GM23338 (cell line): ENCODE measurements around the gene PNLIP. TPM values are rescaled to one million over a fixed set of nuclear protein-coding genes. Genes with fewer than 3 reads are reported as not detected.

Source experiments
- ATAC-seq: fragments of 200-7000 bp; cut with Tn5 transposase; 3 replicates; pipeline ENCODE4 v1.9.1; 2020
- DNase-seq: peaks from one replicate; pipeline ENCODE4 v3.0.0-alpha.2; 2015; ENCODE audit warnings: low spot score
- H2AFZ ChIP-seq: fragments of 200-600 bp; sonication (generic); 2 replicates; pipeline ENCODE4 v1.8.0; 2016; ENCODE audit warnings: antibody characterized with exemption, mild to moderate bottlenecking, moderate library complexity
- H3F3A ChIP-seq: fragments of 200-600 bp; sonication (generic); replicated peaks from 2 replicates; pipeline ENCODE4 v1.8.0; 2017; ENCODE audit warnings: antibody characterized with exemption, mixed run types, low read depth
- H3K27ac ChIP-seq: fragments of 200-600 bp; sonication (generic); 2 replicates; pipeline ENCODE4 v1.6.1; 2016; ENCODE audit warnings: low read depth
- H3K27me3 ChIP-seq: fragments of 200-600 bp; sonication (generic); 2 replicates; pipeline ENCODE4 v1.8.0; 2016; ENCODE audit warnings: mild to moderate bottlenecking, mixed run types, moderate library complexity; ENCODE audit not compliant: insufficient read depth
- H3K36me3 ChIP-seq: fragments of 200-600 bp; sonication (generic); 2 replicates; pipeline ENCODE4 v1.8.0; 2016; ENCODE audit warnings: mild to moderate bottlenecking; ENCODE audit not compliant: insufficient read depth
- H3K4me1 ChIP-seq: fragments of 200-600 bp; sonication (generic); 2 replicates; pipeline ENCODE4 v1.8.0; 2016; ENCODE audit warnings: mild to moderate bottlenecking, moderate library complexity; ENCODE audit not compliant: insufficient read depth
- H3K4me2 ChIP-seq: fragments of 200-600 bp; sonication (generic); 2 replicates; pipeline ENCODE4 v1.7.1; 2017; ENCODE audit warnings: mixed run types
- H3K4me3 ChIP-seq: fragments of 200-600 bp; sonication (generic); 2 replicates; pipeline ENCODE4 v1.6.1; 2016; ENCODE audit warnings: mixed run types
- H3K79me2 ChIP-seq: fragments of 200-600 bp; sonication (generic); replicated peaks from 2 replicates; pipeline ENCODE4 v1.8.0; 2017; ENCODE audit warnings: mild to moderate bottlenecking; ENCODE audit not compliant: insufficient read depth
- H3K9me2 ChIP-seq: fragments of 200-600 bp; sonication (generic); 2 replicates; pipeline ENCODE4 v1.8.0; 2017; ENCODE audit not compliant: insufficient read depth
- H4K20me1 ChIP-seq: fragments of 200-600 bp; sonication (generic); replicated peaks from 2 replicates; pipeline ENCODE4 v1.8.0; 2017; ENCODE audit warnings: mild to moderate bottlenecking; ENCODE audit not compliant: insufficient read depth
- H3K27ac Mint-ChIP-seq: 2 replicates; pipeline ENCODE4 v1.8.0; 2020; ENCODE audit warnings: inconsistent platforms, mild to moderate bottlenecking, moderate library complexity, mixed read lengths
- H3K27me3 Mint-ChIP-seq: 3 replicates; pipeline ENCODE4 v1.8.0; 2022; ENCODE audit warnings: low read depth, mild to moderate bottlenecking, moderate library complexity, mixed read lengths, inconsistent platforms; ENCODE audit not compliant: insufficient read depth, poor library complexity
- H3K36me3 Mint-ChIP-seq: 3 replicates; pipeline ENCODE4 v1.8.0; 2021; ENCODE audit warnings: low read depth, mild to moderate bottlenecking, inconsistent platforms, moderate library complexity, mixed read lengths
- H3K4me1 Mint-ChIP-seq: 3 replicates; pipeline ENCODE4 v1.8.0; 2020; ENCODE audit warnings: mild to moderate bottlenecking, inconsistent platforms, mixed read lengths
- H3K4me3 Mint-ChIP-seq: 3 replicates; pipeline ENCODE4 v1.8.0; 2021; ENCODE audit warnings: moderate library complexity, mild to moderate bottlenecking, inconsistent platforms, mixed read lengths
- H3K9me3 Mint-ChIP-seq: 3 replicates; pipeline ENCODE4 v1.8.0; 2020; ENCODE audit warnings: moderate library complexity, mild to moderate bottlenecking, inconsistent platforms, mixed read lengths
- CREB1 ChIP-seq: fragments of 250-450 bp; sonication (Bioruptor Pico); IDR thresholded peaks from 2 replicates; pipeline ENCODE4 v1.5.0; 2020; ENCODE audit warnings: low read depth, mild to moderate bottlenecking, moderate library complexity
- POLR2AphosphoS5 ChIP-seq: IDR thresholded peaks from 2 replicates; pipeline ENCODE4 v1.6.1; 2016; ENCODE audit warnings: antibody characterized with exemption, low read depth
- STAT1 ChIP-seq: IDR thresholded peaks from one replicate; pipeline ENCODE4 v1.6.1; 2016; ENCODE audit warnings: antibody characterized with exemption; ENCODE audit not compliant: unreplicated experiment
- ZNF331 ChIP-seq: fragments of 250-450 bp; sonication (Bioruptor Pico); IDR thresholded peaks from 2 replicates; pipeline ENCODE4 v1.5.0; 2020; ENCODE audit warnings: low read depth, mild to moderate bottlenecking, moderate library complexity
- polyA plus RNA-seq: library from polyadenylated mRNA; unstranded; fragments of >200 nt; fragmentation: Nextera tagmentation; extraction: Ambion mirVana; gene quantifications from 2 replicates; pipeline ENCODE4 v1.2.1, GENCODE V29; 2016
- total RNA-seq: library from RNA; depleted of rRNA; stranded (reverse); fragments of >200 nt; shearing (Covaris generic); gene quantifications from 2 replicates; pipeline ENCODE4 v1.2.3, GENCODE V29; 2014
- TF ChIP-seq, protein P1 (sequence below), 2 experiments: fragments of 200-600 bp in 1 of 2; sonication (generic) in 1 of 2; conservative IDR thresholded peaks; 2 replicates each; pipeline versions ENCODE4 v1.5.1 to v1.6.1; 2016 to 2017; ENCODE audit warnings: antibody characterized with exemption in 2 of 2, low read depth in 2 of 2, mild to moderate bottlenecking in 2 of 2, moderate library complexity in 1 of 2
- TF ChIP-seq, protein P2 (sequence below): IDR thresholded peaks from 2 replicates; pipeline ENCODE4 v1.6.1; 2016; ENCODE audit warnings: antibody characterized with exemption
- TF ChIP-seq, protein P3 (sequence below): fragments of 250-450 bp; sonication (Bioruptor Pico); IDR thresholded peaks from 2 replicates; pipeline ENCODE4 v1.5.0; 2020; ENCODE audit warnings: mild to moderate bottlenecking, moderate library complexity

The PNLIP gene
- total and polyA plus RNA-seq, 2 experiments from 2014 or later = not detected

DNA sequence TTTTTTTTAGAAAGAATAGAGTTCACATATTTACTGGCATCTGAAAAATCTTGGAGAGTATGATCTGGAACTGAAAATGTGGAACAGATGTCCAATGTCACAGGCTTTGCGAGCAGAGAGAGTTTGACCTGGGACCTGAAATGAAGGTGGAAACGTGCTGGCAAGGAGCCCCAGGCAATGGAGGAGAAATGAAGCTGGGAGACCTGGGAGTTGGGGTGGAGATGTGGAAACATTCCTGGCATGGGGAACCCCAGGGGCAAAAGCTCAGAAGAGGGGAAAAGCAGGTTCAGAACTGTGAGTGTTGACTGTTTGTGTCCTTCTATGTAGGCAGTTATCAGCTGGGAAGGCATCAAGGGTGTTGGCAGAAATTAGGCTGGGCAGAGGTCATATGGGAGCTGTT, 67.7 kb downstream of the PNLIP start:
- TF ChIP-seq STAT1 (no peak), ZNF331 (no peak), POLR2AphosphoS5 (no peak), CREB1 (CRISPR knock-in tag) (no peak)
- TF ChIP-seq, protein P1, sequence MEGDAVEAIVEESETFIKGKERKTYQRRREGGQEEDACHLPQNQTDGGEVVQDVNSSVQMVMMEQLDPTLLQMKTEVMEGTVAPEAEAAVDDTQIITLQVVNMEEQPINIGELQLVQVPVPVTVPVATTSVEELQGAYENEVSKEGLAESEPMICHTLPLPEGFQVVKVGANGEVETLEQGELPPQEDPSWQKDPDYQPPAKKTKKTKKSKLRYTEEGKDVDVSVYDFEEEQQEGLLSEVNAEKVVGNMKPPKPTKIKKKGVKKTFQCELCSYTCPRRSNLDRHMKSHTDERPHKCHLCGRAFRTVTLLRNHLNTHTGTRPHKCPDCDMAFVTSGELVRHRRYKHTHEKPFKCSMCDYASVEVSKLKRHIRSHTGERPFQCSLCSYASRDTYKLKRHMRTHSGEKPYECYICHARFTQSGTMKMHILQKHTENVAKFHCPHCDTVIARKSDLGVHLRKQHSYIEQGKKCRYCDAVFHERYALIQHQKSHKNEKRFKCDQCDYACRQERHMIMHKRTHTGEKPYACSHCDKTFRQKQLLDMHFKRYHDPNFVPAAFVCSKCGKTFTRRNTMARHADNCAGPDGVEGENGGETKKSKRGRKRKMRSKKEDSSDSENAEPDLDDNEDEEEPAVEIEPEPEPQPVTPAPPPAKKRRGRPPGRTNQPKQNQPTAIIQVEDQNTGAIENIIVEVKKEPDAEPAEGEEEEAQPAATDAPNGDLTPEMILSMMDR (conservative IDR thresholded peaks at IDR 0.05; ENCODE audit: low read depth in 2 of 2) = no peak
- TF ChIP-seq, protein P2, sequence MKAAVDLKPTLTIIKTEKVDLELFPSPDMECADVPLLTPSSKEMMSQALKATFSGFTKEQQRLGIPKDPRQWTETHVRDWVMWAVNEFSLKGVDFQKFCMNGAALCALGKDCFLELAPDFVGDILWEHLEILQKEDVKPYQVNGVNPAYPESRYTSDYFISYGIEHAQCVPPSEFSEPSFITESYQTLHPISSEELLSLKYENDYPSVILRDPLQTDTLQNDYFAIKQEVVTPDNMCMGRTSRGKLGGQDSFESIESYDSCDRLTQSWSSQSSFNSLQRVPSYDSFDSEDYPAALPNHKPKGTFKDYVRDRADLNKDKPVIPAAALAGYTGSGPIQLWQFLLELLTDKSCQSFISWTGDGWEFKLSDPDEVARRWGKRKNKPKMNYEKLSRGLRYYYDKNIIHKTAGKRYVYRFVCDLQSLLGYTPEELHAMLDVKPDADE = no peak
- TF ChIP-seq, protein P3, sequence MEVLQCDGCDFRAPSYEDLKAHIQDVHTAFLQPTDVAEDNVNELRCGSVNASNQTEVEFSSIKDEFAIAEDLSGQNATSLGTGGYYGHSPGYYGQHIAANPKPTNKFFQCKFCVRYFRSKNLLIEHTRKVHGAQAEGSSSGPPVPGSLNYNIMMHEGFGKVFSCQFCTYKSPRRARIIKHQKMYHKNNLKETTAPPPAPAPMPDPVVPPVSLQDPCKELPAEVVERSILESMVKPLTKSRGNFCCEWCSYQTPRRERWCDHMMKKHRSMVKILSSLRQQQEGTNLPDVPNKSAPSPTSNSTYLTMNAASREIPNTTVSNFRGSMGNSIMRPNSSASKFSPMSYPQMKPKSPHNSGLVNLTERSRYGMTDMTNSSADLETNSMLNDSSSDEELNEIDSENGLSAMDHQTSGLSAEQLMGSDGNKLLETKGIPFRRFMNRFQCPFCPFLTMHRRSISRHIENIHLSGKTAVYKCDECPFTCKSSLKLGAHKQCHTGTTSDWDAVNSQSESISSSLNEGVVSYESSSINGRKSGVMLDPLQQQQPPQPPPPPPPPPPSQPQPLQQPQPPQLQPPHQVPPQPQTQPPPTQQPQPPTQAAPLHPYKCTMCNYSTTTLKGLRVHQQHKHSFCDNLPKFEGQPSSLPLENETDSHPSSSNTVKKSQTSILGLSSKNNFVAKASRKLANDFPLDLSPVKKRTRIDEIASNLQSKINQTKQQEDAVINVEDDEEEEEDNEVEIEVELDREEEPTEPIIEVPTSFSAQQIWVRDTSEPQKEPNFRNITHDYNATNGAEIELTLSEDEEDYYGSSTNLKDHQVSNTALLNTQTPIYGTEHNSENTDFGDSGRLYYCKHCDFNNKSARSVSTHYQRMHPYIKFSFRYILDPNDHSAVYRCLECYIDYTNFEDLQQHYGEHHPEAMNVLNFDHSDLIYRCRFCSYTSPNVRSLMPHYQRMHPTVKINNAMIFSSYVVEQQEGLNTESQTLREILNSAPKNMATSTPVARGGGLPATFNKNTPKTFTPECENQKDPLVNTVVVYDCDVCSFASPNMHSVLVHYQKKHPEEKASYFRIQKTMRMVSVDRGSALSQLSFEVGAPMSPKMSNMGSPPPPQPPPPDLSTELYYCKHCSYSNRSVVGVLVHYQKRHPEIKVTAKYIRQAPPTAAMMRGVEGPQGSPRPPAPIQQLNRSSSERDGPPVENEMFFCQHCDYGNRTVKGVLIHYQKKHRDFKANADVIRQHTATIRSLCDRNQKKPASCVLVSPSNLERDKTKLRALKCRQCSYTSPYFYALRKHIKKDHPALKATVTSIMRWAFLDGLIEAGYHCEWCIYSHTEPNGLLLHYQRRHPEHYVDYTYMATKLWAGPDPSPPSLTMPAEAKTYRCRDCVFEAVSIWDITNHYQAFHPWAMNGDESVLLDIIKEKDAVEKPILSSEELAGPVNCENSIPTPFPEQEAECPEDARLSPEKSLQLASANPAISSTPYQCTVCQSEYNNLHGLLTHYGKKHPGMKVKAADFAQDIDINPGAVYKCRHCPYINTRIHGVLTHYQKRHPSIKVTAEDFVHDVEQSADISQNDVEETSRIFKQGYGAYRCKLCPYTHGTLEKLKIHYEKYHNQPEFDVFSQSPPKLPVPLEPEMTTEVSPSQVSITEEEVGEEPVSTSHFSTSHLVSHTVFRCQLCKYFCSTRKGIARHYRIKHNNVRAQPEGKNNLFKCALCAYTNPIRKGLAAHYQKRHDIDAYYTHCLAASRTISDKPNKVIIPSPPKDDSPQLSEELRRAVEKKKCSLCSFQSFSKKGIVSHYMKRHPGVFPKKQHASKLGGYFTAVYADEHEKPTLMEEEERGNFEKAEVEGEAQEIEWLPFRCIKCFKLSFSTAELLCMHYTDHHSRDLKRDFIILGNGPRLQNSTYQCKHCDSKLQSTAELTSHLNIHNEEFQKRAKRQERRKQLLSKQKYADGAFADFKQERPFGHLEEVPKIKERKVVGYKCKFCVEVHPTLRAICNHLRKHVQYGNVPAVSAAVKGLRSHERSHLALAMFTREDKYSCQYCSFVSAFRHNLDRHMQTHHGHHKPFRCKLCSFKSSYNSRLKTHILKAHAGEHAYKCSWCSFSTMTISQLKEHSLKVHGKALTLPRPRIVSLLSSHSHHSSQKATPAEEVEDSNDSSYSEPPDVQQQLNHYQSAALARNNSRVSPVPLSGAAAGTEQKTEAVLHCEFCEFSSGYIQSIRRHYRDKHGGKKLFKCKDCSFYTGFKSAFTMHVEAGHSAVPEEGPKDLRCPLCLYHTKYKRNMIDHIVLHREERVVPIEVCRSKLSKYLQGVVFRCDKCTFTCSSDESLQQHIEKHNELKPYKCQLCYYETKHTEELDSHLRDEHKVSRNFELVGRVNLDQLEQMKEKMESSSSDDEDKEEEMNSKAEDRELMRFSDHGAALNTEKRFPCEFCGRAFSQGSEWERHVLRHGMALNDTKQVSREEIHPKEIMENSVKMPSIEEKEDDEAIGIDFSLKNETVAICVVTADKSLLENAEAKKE (CRISPR knock-in tag) = no peak
- H3K4me1 Mint-ChIP-seq = peaks cover 9% of the 10 kb centered on the region; the same call in 2 of the 3 replicates
- Histone ChIP-seq H3K36me3 (0 out of 2 replicates have a peak, but pooled peaks cover 3% of the 10 kb centered on the region), H3K79me2 (no peaks in the 10 kb centered on the region), H2AFZ (no peak overlapping the region), H3K4me1 (no peaks in the 10 kb centered on the region), H3F3A (no peaks in the 10 kb centered on the region), H3K9me2 (peaks cover 6% of the 10 kb centered on the region; the same call in 1 of the 2 replicates), H3K27me3 (peaks cover 9% of the 10 kb centered on the region; the same call in 1 of the 2 replicates), H3K27ac (no peak overlapping the region), H4K20me1 (no peaks in the 10 kb centered on the region), H3K4me3 (no peak overlapping the region), H3K4me2 (no peak overlapping the region)
- DNase-seq (no peak), ATAC-seq (no peak)
- H3K9me3 Mint-ChIP-seq = peaks cover 17% of the 10 kb centered on the region
- no peak overlapping the region for H3K27ac Mint-ChIP-seq
- no peak overlapping the region for H3K4me3 Mint-ChIP-seq
- peaks cover 13% of the 10 kb centered on the region for H3K27me3 Mint-ChIP-seq
- H3K36me3 Mint-ChIP-seq = peaks cover 3% of the 10 kb centered on the region; the same call in 2 of the 3 replicates
